Epithelial cell of esophagus (primary cell): Measurements from ENCODE around the gene FAM83F.

ENCODE experiments used
- DNase-seq: peaks from one replicate; pipeline ENCODE4 v3.0.0; 2010; ENCODE audit warnings: low read depth
- H3K4me3 ChIP-seq: 2 replicates; pipeline ENCODE4 v1.5.1; 2011; ENCODE audit warnings: mild to moderate bottlenecking, low read length, control low read depth
- TF ChIP-seq, protein P1 (sequence below): IDR thresholded peaks from 2 replicates; pipeline ENCODE4 v1.5.1; 2011; ENCODE audit warnings: low read depth, mild to moderate bottlenecking, low read length, control low read depth, inconsistent platforms; ENCODE audit not compliant: insufficient read depth; ENCODE audit errors: missing control alignments

FAM83F gene

DNA sequence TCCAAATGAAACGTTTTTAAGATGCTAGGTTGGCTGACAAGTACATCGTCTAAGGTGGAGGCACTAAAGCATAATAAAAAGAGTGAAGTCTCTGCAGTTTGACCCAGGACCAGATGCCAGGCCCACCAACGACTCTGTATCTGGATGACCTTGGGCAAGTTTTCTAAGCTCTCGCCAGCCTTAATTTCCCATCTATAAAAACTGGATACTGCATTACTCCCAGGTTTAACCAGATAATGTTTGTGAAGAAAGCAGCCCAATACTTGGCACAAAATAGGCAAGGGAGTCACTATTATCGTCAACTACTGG, 49.0 kb downstream of the FAM83F start:
- DNase-seq: no peak
- TF ChIP-seq, protein P1, sequence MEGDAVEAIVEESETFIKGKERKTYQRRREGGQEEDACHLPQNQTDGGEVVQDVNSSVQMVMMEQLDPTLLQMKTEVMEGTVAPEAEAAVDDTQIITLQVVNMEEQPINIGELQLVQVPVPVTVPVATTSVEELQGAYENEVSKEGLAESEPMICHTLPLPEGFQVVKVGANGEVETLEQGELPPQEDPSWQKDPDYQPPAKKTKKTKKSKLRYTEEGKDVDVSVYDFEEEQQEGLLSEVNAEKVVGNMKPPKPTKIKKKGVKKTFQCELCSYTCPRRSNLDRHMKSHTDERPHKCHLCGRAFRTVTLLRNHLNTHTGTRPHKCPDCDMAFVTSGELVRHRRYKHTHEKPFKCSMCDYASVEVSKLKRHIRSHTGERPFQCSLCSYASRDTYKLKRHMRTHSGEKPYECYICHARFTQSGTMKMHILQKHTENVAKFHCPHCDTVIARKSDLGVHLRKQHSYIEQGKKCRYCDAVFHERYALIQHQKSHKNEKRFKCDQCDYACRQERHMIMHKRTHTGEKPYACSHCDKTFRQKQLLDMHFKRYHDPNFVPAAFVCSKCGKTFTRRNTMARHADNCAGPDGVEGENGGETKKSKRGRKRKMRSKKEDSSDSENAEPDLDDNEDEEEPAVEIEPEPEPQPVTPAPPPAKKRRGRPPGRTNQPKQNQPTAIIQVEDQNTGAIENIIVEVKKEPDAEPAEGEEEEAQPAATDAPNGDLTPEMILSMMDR: no peak
- peak overlapping the region; percentile 77 for H3K4me3 ChIP-seq

DNA sequence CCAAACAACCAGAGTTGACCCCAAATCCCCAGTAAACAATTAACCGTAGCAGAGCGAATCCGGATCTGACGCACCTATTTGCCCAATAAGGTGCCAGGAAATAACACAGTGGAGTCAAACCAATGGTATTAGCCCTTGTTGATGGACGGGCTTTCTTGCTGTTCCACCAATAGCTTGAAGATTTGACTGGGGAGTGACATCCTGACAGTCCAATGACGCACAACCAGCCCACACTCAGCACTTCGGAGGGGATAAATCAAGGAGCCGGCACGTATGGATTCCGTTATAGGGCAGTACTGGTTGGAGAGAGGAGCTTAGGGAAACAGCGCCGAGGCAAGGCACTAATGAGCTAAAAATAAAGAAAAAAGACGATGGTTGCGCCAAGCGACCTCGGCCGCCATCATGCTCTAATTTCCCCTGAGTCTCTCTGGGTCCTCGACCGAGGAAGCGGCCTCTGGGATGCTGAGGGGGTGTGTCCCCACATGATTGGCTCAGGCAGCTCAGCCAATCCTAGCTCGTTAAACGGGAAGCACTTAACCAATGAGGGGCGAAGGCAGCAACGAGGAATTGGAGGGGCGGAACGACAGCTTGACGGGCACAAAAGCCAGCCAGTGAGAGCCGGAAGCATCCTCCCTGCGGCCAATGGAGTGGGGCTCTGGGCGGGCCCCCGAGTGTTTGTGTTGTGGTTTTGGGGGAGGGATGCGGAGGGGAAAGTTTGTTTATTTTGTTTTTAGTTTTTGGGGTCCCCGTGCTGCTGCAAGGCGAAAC, 49.5 kb downstream of the FAM83F start:
- peak; percentile 99 for DNase-seq

DNA sequence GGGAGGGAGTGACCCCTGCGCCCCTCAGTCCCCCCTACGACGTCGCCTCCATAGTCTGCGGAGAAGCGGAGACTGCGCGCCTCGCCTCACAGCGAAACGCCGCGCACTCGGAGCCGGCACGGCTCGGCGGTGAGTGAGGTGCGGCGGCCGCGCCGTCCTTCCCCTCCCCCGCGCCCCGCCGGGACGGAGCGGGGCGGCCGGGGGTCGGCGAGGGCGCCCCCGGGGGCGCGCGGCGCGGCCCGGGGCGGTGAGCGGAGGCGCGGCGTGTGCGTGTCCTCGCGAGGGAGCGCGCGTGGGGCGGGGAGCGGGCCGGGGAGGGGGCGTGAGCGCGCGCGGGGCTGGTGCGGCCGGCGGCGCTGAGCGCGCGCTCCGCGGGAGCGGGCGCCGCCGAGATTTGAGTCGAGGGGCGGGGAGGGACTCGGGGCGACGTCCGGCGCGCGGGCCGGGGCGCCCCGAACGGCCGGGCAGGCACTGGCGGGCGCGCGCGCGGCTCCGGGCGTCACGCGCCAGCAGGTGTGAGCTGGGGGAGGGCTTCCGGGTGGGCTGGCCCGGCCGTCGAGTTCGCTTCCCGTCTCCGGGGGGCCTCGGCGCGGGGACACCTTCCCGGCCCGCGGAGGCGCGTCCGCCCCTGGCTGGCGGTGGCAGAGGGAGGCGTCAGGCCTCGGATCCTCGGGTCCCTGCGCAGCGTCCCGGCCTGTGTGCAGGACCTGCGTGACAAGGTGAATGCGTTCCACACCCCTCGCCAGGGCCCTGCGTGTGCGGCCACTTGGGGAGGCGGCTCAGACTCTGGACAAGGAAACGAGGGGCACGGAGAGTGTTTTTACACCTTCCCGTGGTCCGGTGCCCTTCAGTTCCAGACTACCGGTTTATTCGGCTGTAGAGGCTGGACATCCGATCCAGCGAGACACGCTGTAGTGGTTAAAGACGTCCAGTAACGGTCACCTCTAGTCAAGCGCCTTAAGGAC, 50.4 kb downstream of the FAM83F start:
- peak; percentile 28 for DNase-seq
- H3K4me3 ChIP-seq: peak overlapping the region; percentile 77
- TF ChIP-seq, protein P1: no peak

More for the DNA sequence above, 49.5 kb downstream of the FAM83F start:
- peak overlapping the region; percentile 77 for H3K4me3 ChIP-seq
- TF ChIP-seq, protein P1: no peak

DNA sequence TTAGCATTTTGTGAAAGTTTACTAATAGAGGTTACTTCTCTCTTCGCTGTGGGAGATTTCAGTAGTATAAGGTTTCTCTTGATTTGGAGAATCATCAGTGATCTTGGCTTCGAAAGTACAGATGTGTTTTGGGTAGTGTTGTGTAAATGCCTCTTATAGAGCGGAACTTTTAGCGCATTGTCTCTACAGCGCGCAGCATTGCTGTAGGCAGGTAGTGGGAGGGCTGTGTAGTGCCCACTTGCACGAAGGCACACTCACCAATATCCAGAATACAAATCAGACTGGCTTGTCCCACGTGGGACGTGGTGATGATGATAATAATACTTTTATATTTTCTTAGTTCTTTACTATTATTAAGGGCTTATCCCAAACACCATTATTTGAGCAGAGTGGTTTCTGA, 51.4 kb downstream of the FAM83F start:
- H3K4me3 ChIP-seq: no peak overlapping the region
- DNase-seq: no peak
- TF ChIP-seq, protein P1: no peak

DNA sequence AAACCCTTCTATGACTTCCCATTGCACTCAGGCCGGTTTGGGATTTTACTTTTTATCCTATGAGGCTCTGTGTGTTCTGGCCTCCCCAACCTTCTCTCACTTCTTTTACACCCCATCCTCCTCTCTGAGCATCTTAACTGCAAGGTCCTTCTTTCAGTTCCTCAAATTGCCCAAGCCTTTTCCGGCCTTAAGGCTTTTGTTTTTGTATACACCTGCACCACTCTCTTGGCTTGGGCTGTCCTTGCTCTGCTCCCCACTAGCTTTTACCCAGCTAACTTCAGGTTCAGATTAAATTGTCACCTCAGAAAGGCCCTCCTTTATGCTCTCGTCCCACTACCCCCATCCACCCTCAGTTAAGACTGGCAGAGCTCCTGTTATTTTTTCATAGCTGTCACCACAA, 55.5 kb downstream of the FAM83F start:
- H3K4me3 ChIP-seq: no peak overlapping the region
- DNase-seq: no peak
- TF ChIP-seq, protein P1: no peak

DNA sequence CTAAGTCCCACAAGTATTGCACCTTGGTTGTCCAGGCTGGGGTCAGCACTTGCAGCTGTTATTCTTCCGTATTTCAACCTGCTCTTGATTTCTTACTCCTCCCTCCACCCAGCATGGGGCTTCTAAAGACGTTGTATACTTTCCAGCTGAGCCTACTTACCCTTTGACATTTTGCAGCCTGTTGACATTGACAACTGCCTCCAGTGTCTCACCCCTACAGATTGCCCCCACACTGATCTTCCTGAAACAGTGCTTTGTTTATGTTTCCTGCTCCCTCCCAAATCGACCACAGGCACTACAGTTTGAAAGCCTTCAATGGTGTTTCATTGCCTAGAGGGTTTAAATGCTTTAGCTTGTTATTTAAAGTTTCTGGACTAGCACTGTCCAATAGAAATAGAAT, 56.6 kb downstream of the FAM83F start:
- no peak for DNase-seq
- H3K4me3 ChIP-seq: no peak overlapping the region
- TF ChIP-seq, protein P1: no peak
